Stimulated activated CD8-positive, alpha-beta memory T cell treated with anti-CD3 and anti-CD28 coated beads, Interleukin-4, amount 100 ng/mL, for 24 hours (primary cell): ENCODE data around the gene HIPK2.
A peak's percentile ranks its signal among the peaks of the same experiment; 100 is the strongest.

Experiments
- DNase-seq: peaks from one replicate; pipeline ENCODE4 v3.0.0-alpha.2; 2020; ENCODE audit warnings: low read depth

The HIPK2 gene

GRCh38 chr7:139648941-139649425, 128.8 kb downstream of the HIPK2 start:
- no peak for DNase-seq

- DNase-seq, result no peak
Observed at GRCh38 chr7:139648391-139648861, 129.4 kb downstream of the HIPK2 start.

- no peak for DNase-seq
Observed at GRCh38 chr7:139647814-139648390, 129.9 kb downstream of the HIPK2 start.

- DNase-seq, result no peak
Observed at GRCh38 chr7:139647085-139647484, 130.7 kb downstream of the HIPK2 start.

- DNase-seq, result no peak
Observed at GRCh38 chr7:139646566-139646965, 131.2 kb downstream of the HIPK2 start.

GRCh38 chr7:139645572-139646523, 131.9 kb downstream of the HIPK2 start:
- DNase-seq, result peak; percentile 68

- DNase-seq, result no peak
Observed at GRCh38 chr7:139643951-139644585, 133.7 kb downstream of the HIPK2 start.

GRCh38 chr7:139642283-139642682, 135.5 kb downstream of the HIPK2 start:
- no peak for DNase-seq

- no peak for DNase-seq
Observed at GRCh38 chr7:139641337-139641992, 136.3 kb downstream of the HIPK2 start.

- DNase-seq, result no peak
Observed at GRCh38 chr7:139640681-139641080, 137.1 kb downstream of the HIPK2 start.

GRCh38 chr7:139639563-139639962, 138.2 kb downstream of the HIPK2 start:
- DNase-seq, result no peak

- DNase-seq, result peak; percentile 33
Observed at GRCh38 chr7:139635526-139636302, 142.1 kb downstream of the HIPK2 start.

- no peak for DNase-seq
Observed at GRCh38 chr7:139634087-139634486, 143.7 kb downstream of the HIPK2 start.

GRCh38 chr7:139631520-139632031, 146.2 kb downstream of the HIPK2 start:
- DNase-seq, result no peak

- no peak for DNase-seq
Observed at GRCh38 chr7:139630643-139631519, 146.9 kb downstream of the HIPK2 start.

GRCh38 chr7:139629392-139630082, 148.3 kb downstream of the HIPK2 start:
- DNase-seq, result no peak

- DNase-seq, result no peak
Observed at GRCh38 chr7:139627831-139628230, 150.0 kb downstream of the HIPK2 start.

GRCh38 chr7:139626817-139627216, 151.0 kb downstream of the HIPK2 start:
- DNase-seq, result no peak

- DNase-seq, result no peak
Observed at GRCh38 chr7:139623518-139623917, 154.3 kb downstream of the HIPK2 start.
